Adipocyte (in vitro differentiated cells): Measurements from ENCODE around the gene TUBG1.

Source experiments
- DNase-seq: peaks from one replicate; pipeline ENCODE4 v3.0.0-alpha.2; 2015; ENCODE audit warnings: low read depth
- H3K27me3 ChIP-seq: replicated peaks from 2 replicates; pipeline ENCODE4 v1.7.0; 2013; ENCODE audit warnings: mild to moderate bottlenecking, low read length, moderate library complexity; ENCODE audit not compliant: control insufficient read depth, insufficient read depth
- H3K36me3 ChIP-seq: 2 replicates; pipeline ENCODE4 v1.7.0; 2013; ENCODE audit warnings: low read length, mild to moderate bottlenecking, moderate library complexity; ENCODE audit not compliant: control insufficient read depth, insufficient read depth, severe bottlenecking
- H3K4me1 ChIP-seq: 2 replicates; pipeline ENCODE4 v1.7.0; 2013; ENCODE audit warnings: mild to moderate bottlenecking, low read length, moderate library complexity; ENCODE audit not compliant: control insufficient read depth, insufficient read depth
- H3K4me3 ChIP-seq: 2 replicates; pipeline ENCODE4 v1.7.0; 2013; ENCODE audit warnings: mild to moderate bottlenecking, low read length, moderate library complexity
- H3K9ac ChIP-seq: 2 replicates; pipeline ENCODE4 v1.7.0; 2013; ENCODE audit warnings: mild to moderate bottlenecking, low read length, moderate library complexity
- H3K9me3 ChIP-seq: 2 replicates; pipeline ENCODE4 v1.7.0; 2013; ENCODE audit warnings: mild to moderate bottlenecking, low read length, moderate library complexity; ENCODE audit not compliant: control insufficient read depth

TUBG1 gene

DNA sequence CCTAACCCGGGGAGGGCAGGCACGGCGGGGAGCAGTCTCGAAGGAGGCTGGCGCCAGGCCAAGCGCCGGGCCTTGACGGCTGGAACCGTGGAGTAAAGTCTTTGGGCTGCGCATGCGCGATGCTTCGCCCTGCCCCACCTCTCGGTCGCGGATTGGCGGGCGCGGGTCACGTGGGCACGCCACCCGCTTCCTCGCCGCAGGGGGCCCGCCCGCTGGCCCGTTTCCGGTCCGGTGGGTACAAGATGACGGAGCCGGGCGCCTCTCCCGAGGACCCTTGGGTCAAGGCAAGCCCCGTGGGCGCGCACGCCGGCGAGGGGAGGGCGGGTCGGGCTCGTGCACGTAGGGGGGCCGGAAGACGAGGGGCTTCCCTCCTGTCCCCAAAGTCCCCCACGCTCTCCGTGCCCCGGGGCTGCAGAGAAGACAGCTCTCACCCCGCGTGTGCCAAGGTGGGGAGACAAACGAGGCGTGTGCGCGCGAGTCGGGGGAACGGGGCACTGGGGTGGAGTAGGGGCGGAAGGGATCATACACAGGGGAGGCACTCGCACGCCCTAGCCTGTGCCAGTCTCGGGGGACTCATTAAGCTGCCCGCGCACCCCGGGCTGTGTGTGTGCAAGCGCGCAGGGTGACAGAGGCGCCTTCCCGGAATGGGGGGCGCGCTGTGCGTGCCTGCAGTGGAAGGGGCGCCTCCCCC, 42.5 kb upstream of the TUBG1 start, which contains the start of gene MLX:
Gene MLX (plus strand): TSS at position 218 of the 691 bp plus-strand sequence. CDS start 25 bp downstream, at position 243.
- Histone ChIP-seq H3K36me3 (peaks cover 60% of the 10 kb centered on the region), H3K9me3 (no peaks in the 10 kb centered on the region), H3K27me3 (no peaks in the 10 kb centered on the region), H3K4me1 (peaks cover 52% of the 10 kb centered on the region), H3K4me3 (peak within 1 kb of the TSS; percentile 92), H3K9ac (peak within 1 kb of the TSS; percentile 97)
- peak; percentile 98 for DNase-seq

DNA sequence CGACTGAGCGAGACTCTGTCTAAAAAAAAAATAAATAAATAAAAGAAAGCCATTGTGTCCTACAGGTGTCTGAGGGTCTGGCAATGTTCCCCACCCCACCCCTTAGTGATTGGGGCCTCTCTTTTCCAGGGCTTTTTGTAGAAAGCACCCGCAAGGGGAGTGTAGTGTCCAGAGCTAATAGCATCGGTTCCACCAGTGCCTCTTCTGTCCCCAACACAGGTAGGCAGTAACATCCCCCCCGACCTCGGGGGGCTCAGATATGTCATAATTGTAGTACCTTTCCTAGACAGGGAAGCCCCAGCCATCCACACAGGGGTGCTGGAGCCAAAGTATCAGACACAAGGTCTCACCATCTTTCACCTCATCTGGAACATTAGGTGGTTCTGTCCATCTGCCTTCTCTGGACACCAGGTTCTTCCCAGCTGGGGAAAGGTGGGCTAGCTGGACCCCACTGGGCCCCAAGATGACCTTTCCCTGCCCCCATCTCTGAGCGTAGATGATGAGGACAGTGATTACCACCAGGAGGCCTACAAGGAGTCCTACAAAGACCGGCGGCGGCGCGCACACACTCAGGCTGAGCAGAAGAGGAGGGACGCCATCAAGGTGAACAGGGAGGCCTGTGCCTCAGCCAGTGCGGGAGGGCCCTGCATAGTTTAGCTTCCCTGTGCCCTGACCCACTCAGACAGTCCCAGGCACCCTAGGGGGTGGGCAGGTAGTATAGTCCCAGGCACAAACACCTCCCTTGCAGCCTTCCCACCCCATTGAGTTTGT, 41.0 kb upstream of the TUBG1 start:
- DNase-seq: no peak
- Histone ChIP-seq H3K9me3 (no peaks in the 10 kb centered on the region), H3K9ac (peak overlapping the region; percentile 43), H3K4me1 (peaks cover 56% of the 10 kb centered on the region), H3K27me3 (no peaks in the 10 kb centered on the region), H3K36me3 (peaks cover 75% of the 10 kb centered on the region), H3K4me3 (peak overlapping the region; percentile 8)

DNA sequence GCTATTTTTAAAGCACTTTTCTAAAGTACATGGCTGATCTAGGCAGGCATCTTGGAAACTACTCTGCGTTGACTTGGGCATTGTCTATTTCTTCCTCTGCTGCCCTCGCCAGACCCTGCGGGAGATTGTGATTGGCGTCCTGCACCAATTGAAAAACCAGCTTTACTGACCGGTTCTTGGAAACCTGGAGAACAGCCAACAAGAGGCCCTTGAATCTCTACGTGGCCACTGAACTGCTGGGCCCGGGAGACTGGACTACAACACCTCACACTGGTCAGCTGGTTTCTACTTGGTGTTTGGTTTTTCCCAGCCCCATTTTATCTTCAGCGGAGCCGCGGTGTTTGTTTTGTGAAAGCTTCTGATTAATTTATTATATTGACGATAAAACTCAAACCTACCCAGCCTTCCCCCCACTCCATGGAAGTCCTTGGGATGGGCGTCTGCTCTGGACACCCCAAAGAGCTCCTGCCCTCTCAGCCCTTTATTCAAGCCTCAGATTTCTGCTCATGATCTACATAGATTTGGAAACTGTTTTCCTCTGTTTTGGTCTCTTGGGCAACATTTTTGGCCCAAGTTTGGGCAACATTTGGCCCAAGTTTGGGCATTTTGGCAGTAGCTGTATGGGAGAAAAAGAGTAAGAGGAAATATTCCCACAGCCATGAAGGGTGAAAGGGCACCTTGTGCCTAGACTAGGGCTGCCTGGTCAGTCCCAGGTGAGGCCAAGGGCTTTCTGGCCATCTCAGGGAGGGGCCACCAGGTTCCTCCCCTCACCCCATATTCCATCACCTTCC, 37.9 kb upstream of the TUBG1 start:
- Histone ChIP-seq H3K36me3 (peaks cover 67% of the 10 kb centered on the region), H3K4me1 (peaks cover 42% of the 10 kb centered on the region), H3K9ac (peak overlapping the region; percentile 50), H3K4me3 (no peak overlapping the region), H3K27me3 (no peaks in the 10 kb centered on the region), H3K9me3 (no peaks in the 10 kb centered on the region)
- DNase-seq: no peak

DNA sequence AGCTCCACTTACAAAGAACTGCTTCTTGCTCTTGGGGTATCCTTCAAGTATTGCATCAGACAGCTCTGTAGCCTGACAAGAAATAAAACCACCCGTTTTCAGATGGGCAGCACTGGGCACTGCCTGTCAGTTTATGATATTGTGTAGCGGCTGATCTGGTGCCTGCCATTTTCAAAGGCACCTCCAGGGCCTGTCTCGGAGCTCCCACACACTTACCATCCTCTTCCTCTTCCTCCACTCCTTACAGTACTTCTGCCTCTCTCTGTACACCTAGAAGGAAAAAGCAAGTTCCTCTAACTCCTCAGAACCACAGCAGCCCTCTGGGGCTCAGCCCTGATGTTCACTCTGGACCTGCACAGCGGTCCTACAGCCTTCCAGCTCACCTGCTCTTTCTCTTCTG, 36.4 kb upstream of the TUBG1 start:
- no peak overlapping the region for H3K4me3 ChIP-seq
- no peaks in the 10 kb centered on the region for H3K9me3 ChIP-seq
- peaks cover 67% of the 10 kb centered on the region for H3K36me3 ChIP-seq
- H3K4me1 ChIP-seq: peaks cover 52% of the 10 kb centered on the region
- no peak for DNase-seq
- H3K9ac ChIP-seq: peak overlapping the region; percentile 6
- no peaks in the 10 kb centered on the region for H3K27me3 ChIP-seq

DNA sequence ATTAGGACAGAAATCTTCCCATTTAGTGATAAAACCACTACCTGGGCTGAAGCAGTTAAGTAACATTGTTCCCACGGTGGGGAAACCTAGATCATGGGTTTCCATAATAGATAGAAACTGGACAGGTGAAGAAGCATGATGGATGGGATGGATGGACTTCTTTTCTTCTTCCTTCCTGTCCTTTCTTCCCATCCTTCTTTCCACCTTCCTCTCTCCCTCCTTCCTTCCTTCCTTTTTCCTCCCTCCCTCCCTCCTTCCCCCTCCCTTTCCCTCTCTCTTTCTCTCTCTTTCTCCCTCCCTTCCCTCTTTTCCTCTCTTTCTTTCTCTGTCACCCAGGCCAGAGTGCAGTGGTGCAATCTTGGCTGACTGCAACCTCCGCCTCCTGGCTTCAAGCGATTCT, 35.0 kb upstream of the TUBG1 start:
- Histone ChIP-seq H3K9me3 (no peaks in the 10 kb centered on the region), H3K36me3 (peaks cover 58% of the 10 kb centered on the region), H3K4me1 (peaks cover 47% of the 10 kb centered on the region), H3K9ac (no peak overlapping the region), H3K27me3 (no peaks in the 10 kb centered on the region), H3K4me3 (no peak overlapping the region)
- no peak for DNase-seq

DNA sequence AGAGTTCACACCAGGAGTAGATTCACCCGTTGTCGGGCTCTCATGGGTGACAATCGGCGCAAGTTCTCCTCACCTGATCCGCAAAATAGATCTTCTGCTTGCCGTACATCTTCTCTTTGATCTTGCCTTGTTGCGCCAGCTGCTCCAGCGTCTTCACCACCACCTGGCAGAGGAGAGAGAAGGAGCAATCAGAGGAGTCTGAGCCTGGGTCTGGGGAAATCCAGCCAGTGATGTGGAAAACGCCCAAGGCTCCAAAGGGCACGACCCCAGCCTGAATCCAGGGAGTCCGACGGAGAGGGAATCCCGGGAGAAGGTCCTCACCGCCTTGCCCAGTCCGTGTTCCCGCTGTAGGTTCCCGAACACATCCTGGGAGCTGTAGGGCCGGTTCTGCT, 32.3 kb upstream of the TUBG1 start:
- Histone ChIP-seq H3K36me3 (peaks cover 60% of the 10 kb centered on the region), H3K9me3 (no peaks in the 10 kb centered on the region), H3K27me3 (no peaks in the 10 kb centered on the region), H3K4me3 (peak overlapping the region; percentile 96), H3K4me1 (peaks cover 31% of the 10 kb centered on the region), H3K9ac (peak overlapping the region; percentile 99)
- DNase-seq: peak; percentile 28

DNA sequence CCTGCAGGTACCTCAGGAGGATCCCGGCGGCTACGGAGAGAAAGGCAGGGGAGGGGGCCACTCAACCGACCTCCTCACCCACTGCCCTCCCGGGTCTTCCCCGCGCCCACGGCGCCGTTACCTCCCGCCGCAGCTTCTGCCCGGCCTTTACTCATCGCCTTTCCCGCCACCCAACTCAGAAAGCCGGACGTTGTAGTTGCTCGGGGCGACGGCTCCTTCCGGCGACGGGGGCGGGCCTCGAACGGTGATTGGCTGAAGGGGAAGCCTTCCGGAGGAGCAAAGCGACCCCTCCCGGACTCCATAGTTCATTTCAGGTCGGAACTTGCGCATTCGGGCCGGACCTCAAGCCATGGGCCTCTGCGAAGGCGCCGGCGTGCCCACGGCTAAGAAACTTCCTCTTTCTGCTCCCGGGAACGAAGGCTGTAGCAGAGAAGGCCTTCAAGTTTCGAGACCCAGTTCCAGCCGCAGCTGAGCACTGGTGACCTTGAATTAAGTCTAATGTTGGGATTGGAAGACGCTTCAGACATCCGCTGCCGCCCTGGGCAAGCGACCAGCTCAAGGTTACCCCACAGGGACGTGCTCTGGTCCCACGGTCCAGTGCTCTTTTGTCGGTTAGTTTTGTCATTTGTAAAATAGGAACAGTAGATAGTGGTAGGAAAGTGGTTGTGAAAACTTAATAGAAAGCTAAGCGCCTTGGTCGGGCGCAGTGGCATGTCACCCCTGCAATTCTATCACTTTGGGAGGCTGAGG, 31.8 kb upstream of the TUBG1 start, which contains the start of gene PSMC3IP:
Gene PSMC3IP (minus strand): TSS at position 198 of the 750 bp plus-strand sequence. CDS start 43 bp downstream, at position 155.
- Histone ChIP-seq H3K27me3 (no peaks in the 10 kb centered on the region), H3K4me1 (peaks cover 27% of the 10 kb centered on the region), H3K36me3 (peaks cover 60% of the 10 kb centered on the region), H3K9ac (peak within 1 kb of the TSS; percentile 99), H3K4me3 (peak within 1 kb of the TSS; percentile 96), H3K9me3 (no peaks in the 10 kb centered on the region)
- DNase-seq: peak; percentile 98

DNA sequence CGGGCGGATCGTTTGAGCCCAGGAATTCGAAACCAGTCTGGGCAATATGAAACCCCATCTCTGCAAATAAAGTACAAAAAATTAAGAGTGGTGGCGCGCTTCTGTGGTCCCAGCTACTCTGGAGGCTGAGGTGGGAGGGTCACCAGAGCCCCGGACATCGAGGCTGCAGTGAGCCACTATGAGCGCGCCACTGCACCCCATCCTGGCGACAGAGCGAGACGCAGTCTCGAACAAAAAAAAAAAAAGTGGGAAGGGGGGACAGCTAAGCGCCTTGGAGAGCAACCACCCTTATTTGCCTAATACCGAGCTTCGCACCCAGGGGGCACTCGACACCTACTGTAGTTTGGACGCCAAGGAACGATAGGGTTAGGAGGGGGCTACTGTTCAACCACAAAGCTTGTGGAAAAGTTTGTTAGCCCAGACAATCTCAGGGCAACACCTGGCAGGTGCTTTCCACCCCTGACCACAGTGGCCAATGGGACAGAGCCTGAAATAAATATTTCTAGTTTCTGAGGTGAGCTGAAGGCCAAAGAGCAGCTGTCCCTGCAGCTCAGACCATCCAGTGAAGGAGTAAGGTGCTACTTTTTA, 31.1 kb upstream of the TUBG1 start:
- H3K4me3 ChIP-seq: peak overlapping the region; percentile 96
- H3K9me3 ChIP-seq: no peaks in the 10 kb centered on the region
- DNase-seq: peak; percentile 87
- no peaks in the 10 kb centered on the region for H3K27me3 ChIP-seq
- H3K36me3 ChIP-seq: peaks cover 60% of the 10 kb centered on the region
- peak overlapping the region; percentile 99 for H3K9ac ChIP-seq
- H3K4me1 ChIP-seq: peaks cover 20% of the 10 kb centered on the region

DNA sequence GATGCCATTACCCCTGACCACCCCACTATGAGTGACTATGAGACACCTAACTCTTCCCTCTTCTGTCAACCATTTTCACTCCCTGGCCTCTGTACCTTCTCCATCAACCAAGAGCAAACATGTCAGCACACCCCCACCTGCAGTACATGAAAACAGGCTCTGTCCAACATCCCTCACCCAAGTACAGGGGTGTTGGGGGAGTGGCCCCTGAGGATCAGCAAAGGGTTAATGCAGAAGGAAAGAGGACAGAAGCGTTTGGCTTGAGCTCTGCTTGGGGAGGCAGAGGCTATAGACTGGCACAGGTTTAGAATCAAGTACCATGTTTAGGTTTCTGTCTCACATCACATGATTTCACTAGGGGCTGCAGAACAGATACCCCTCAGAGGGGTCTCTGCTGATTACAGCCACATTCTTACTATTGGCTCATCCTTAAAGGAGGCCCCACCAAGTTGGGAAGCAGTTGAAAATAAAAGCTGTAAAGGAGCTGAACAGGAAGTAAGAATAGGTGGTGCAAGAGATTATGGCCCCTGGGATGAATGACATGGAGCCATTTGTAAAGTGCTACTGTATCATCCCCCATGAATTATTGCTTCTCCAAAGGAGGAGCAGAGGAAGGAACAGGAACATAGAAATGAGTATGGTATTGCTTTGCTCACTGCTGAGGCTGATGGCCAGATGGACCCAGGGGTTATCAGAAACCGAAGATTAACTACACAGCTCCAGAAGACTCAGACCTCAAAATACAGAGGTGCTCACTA, 29.5 kb upstream of the TUBG1 start:
- Histone ChIP-seq H3K9me3 (no peaks in the 10 kb centered on the region), H3K36me3 (peaks cover 63% of the 10 kb centered on the region), H3K27me3 (no peaks in the 10 kb centered on the region), H3K4me1 (peaks cover 26% of the 10 kb centered on the region), H3K4me3 (no peak overlapping the region), H3K9ac (no peak overlapping the region)
- DNase-seq: no peak

DNA sequence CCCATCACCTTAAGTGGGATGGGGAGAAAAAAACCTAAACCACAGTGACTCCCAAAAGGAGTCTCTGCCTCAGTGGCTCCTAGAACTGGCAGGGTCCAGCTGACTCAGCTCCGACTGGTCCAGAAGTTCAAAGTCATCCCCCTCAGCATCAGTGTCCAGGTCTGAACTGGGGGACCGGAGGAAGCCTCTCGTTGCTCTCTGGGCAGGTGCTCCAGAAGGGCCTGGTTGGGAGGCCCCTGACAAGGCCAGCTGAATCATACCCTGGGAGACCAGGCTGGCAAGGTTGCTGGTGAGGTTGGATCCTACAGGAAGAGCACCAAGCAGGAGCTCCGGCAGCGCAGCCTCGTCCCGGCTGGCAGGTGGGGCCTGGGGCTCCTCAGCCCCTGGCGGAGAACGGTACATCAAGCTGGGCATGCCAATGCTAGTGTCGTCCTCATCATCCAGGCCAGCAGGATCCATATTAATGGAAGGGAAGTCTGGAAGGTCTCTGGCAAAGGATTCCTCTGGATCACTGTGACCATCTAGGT, 27.7 kb upstream of the TUBG1 start:
- no peak overlapping the region for H3K4me3 ChIP-seq
- H3K27me3 ChIP-seq: no peaks in the 10 kb centered on the region
- no peak for DNase-seq
- peaks cover 74% of the 10 kb centered on the region for H3K36me3 ChIP-seq
- H3K4me1 ChIP-seq: peaks cover 42% of the 10 kb centered on the region
- no peaks in the 10 kb centered on the region for H3K9me3 ChIP-seq
- H3K9ac ChIP-seq: no peak overlapping the region
